Measurements from ENCODE around the gene RUSF1. TPM values are rescaled to one million over a fixed set of nuclear protein-coding genes. Genes with fewer than 3 reads are reported as not detected.

The RUSF1 gene
- total RNA-seq, 1 experiment from 2014 or later = 59.3 TPM

- intact Hi-C loops (cut with micrococcal nuclease) = no loop called here
- Histone ChIP-seq H3K9me3 (ENCODE audit: control insufficient read depth in 1 of 2, insufficient read depth in 1 of 2, low read depth in 1 of 2, low read length in 2 of 2) (no peaks in the 10 kb centered on the region), H3K4me2 (ENCODE audit: low read length) (no peak overlapping the region), H3K27me3 (ENCODE audit: insufficient read depth, low read length) (no peaks in the 10 kb centered on the region), H2AFZ (ENCODE audit: low read depth, low read length, poor library complexity, severe bottlenecking) (no peak overlapping the region), H4K20me1 (ENCODE audit: insufficient read depth) (no peaks in the 10 kb centered on the region), H3K4me1 (ENCODE audit: control insufficient read depth in 1 of 2, insufficient read depth in 2 of 2, low read length in 2 of 2) (peaks cover 2 to 13% of the 10 kb centered on the region in 2 experiments; a peak in 2 of 4 replicates), H3K4me3 (replicated peaks in 1 of 2; ENCODE audit: low read depth in 1 of 2, low read length in 2 of 2) (no peak overlapping the region), H3K9me2 (ENCODE audit: insufficient read depth) (no peaks in the 10 kb centered on the region), H3K27ac (ENCODE audit: low read depth, low read length) (no peak overlapping the region), H3K36me3 (ENCODE audit: control insufficient read depth in 1 of 2, insufficient read depth in 2 of 2, low read length in 2 of 2) (peaks cover 2 to 4% of the 10 kb centered on the region in 2 experiments; a peak in 2 of 4 replicates), H3K79me2 (ENCODE audit: insufficient read depth, low read length) (no peaks in the 10 kb centered on the region), H3K9ac (ENCODE audit: low read length) (no peak overlapping the region)
- TF ChIP-seq FOSL1 (IDR thresholded peaks at IDR 0.05; ENCODE audit: low read depth) (no peak), POLR2AphosphoS5 (IDR thresholded peaks at IDR 0.05; ENCODE audit: low read depth, low read length) (no peak), EZH2phosphoT487 (IDR thresholded peaks at IDR 0.05; ENCODE audit: borderline replicate concordance) (no peak), CBX3 (IDR thresholded peaks at IDR 0.05; ENCODE audit: low read depth) (no peak)
- CTCF ChIA-PET = interaction anchor here (0.8 kb wide), 1 partner anchor 19 kb away, joined by 3 read pairs; no protein-coding TSS in a partner anchor
- ATAC-seq (no peak), DNase-seq (ENCODE audit: low read depth, low spot score) (no peak)
- POLR2A ChIA-PET = no interaction called here
- BruUV-seq (replicated peaks) = no TSS peak
- RAD21 ChIA-PET (ENCODE audit: low non-redundant PET in 1 of 2, low total read pairs in 2 of 2, uncharacterized antibody in 2 of 2, unreplicated experiment in 2 of 2) = no interaction called here
Observed at GRCh38 chr16:31491778-31492418, 16.3 kb downstream of the RUSF1 start.

- H3K79me2 ChIP-seq (ENCODE audit: insufficient read depth, low read length) = no peaks in the 10 kb centered on the region
- no peak overlapping the region for H3K4me2 ChIP-seq (ENCODE audit: low read length)
- TSS peak; percentile 22 for BruUV-seq (replicated peaks)
- no peak overlapping the region for H3K4me3 ChIP-seq (replicated peaks in 1 of 2; ENCODE audit: low read depth in 1 of 2, low read length in 2 of 2)
- no peaks in the 10 kb centered on the region for H4K20me1 ChIP-seq (ENCODE audit: insufficient read depth)
- H3K27me3 ChIP-seq (ENCODE audit: insufficient read depth, low read length) = no peaks in the 10 kb centered on the region
- H3K9me2 ChIP-seq (ENCODE audit: insufficient read depth) = no peaks in the 10 kb centered on the region
- H3K9me3 ChIP-seq (ENCODE audit: control insufficient read depth in 1 of 2, insufficient read depth in 1 of 2, low read depth in 1 of 2, low read length in 2 of 2) = no peaks in the 10 kb centered on the region
- peaks cover 2 to 14% of the 10 kb centered on the region in 2 experiments; a peak in 2 of 4 replicates for H3K4me1 ChIP-seq (ENCODE audit: control insufficient read depth in 1 of 2, insufficient read depth in 2 of 2, low read length in 2 of 2)
- intact Hi-C loops (cut with micrococcal nuclease) = no loop called here
- H2AFZ ChIP-seq (ENCODE audit: low read depth, low read length, poor library complexity, severe bottlenecking) = no peak overlapping the region
- ATAC-seq (no peak), DNase-seq (ENCODE audit: low read depth, low spot score) (no peak)
- RAD21 ChIA-PET (ENCODE audit: low non-redundant PET in 1 of 2, low total read pairs in 2 of 2, uncharacterized antibody in 2 of 2, unreplicated experiment in 2 of 2) = no interaction called here
- CTCF ChIA-PET = no interaction called here
- H3K27ac ChIP-seq (ENCODE audit: low read depth, low read length) = no peak overlapping the region
- POLR2A ChIA-PET = no interaction called here
- H3K9ac ChIP-seq (ENCODE audit: low read length) = no peak overlapping the region
- H3K36me3 ChIP-seq (ENCODE audit: control insufficient read depth in 1 of 2, insufficient read depth in 2 of 2, low read length in 2 of 2) = peaks cover 2 to 4% of the 10 kb centered on the region in 2 experiments; a peak in 2 of 4 replicates
- TF ChIP-seq ATF3 (IDR thresholded peaks at IDR 0.05) (no peak), ZFX (IDR thresholded peaks at IDR 0.05) (no peak), CEBPB (IDR thresholded peaks at IDR 0.05; ENCODE audit: low read depth) (no peak), SIN3A (IDR thresholded peaks at IDR 0.05; ENCODE audit: low read depth) (no peak), SP1 (IDR thresholded peaks at IDR 0.05; ENCODE audit: low read depth) (no peak), ZNF274 (IDR thresholded peaks at IDR 0.05; ENCODE audit: low read depth, low read length) (no peak), REST (IDR thresholded peaks at IDR 0.05; ENCODE audit: low read depth) (no peak), FOSL1 (IDR thresholded peaks at IDR 0.05; ENCODE audit: low read depth) (no peak), YY1 (IDR thresholded peaks at IDR 0.05; ENCODE audit: extremely low read depth, insufficient replicate concordance, low read depth, low read length) (no peak), SRF (IDR thresholded peaks at IDR 0.05; ENCODE audit: low read depth) (no peak)
- TF ChIP-seq, protein P1, sequence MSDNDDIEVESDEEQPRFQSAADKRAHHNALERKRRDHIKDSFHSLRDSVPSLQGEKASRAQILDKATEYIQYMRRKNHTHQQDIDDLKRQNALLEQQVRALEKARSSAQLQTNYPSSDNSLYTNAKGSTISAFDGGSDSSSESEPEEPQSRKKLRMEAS (IDR thresholded peaks at IDR 0.05) = no peak
Observed at GRCh38 chr16:31489616-31490584, 18.3 kb downstream of the RUSF1 start.

Measured in HCT116 (cell line).